ENCODE measurements around the gene LGALSL.
A peak's percentile ranks its signal among the peaks of the same experiment; 100 is the strongest.

LGALSL gene

GRCh38 chr2:64482765-64483504, 29.0 kb downstream of the LGALSL start:
- TF ChIP-seq CTCF (conservative IDR thresholded peaks at IDR 0.05; ENCODE audit: low read depth, low read length), result no peak
- DNase-seq (ENCODE audit: low read depth), result no peak
- H3K4me3 ChIP-seq (ENCODE audit: low read depth, low read length), result no peak overlapping the region

GRCh38 chr2:64485331-64485730, 31.4 kb downstream of the LGALSL start:
- no peak for DNase-seq (ENCODE audit: low read depth)
- H3K4me3 ChIP-seq (ENCODE audit: low read depth, low read length), result no peak overlapping the region
- TF ChIP-seq CTCF (conservative IDR thresholded peaks at IDR 0.05; ENCODE audit: low read depth, low read length), result no peak

- peak; percentile 9 for DNase-seq (ENCODE audit: low read depth)
- H3K4me3 ChIP-seq (ENCODE audit: low read depth, low read length), result no peak overlapping the region
- TF ChIP-seq CTCF (conservative IDR thresholded peaks at IDR 0.05; ENCODE audit: low read depth, low read length), result no peak
Measured at GRCh38 chr2:64485961-64486360, 32.0 kb downstream of the LGALSL start.

GRCh38 chr2:64487256-64488049, 33.5 kb downstream of the LGALSL start:
- DNase-seq (ENCODE audit: low read depth), result no peak
- H3K4me3 ChIP-seq (ENCODE audit: low read depth, low read length), result no peak overlapping the region
- no peak for TF ChIP-seq CTCF (conservative IDR thresholded peaks at IDR 0.05; ENCODE audit: low read depth, low read length)

- DNase-seq (ENCODE audit: low read depth), result peak; percentile 74
- peak; percentile 96 for TF ChIP-seq CTCF (conservative IDR thresholded peaks at IDR 0.05; ENCODE audit: low read depth, low read length)
- H3K4me3 ChIP-seq (ENCODE audit: low read depth, low read length), result no peak overlapping the region
Measured at GRCh38 chr2:64488050-64488974, 34.4 kb downstream of the LGALSL start.

GRCh38 chr2:64489081-64489751, 35.3 kb downstream of the LGALSL start:
- TF ChIP-seq CTCF (conservative IDR thresholded peaks at IDR 0.05; ENCODE audit: low read depth, low read length), result no peak
- DNase-seq (ENCODE audit: low read depth), result no peak
- no peak overlapping the region for H3K4me3 ChIP-seq (ENCODE audit: low read depth, low read length)

Measured in choroid plexus epithelial cell (primary cell).